HG02852 (cell line): ENCODE measurements around the gene EGR4.
A peak's percentile ranks its signal among the peaks of the same experiment; 100 is the strongest.

Source experiments
- ATAC-seq: cut with Tn5 transposase; IDR thresholded peaks from one replicate; pipeline ENCODE4 v1.9.1; 2021; ENCODE audit warnings: mild to moderate bottlenecking, moderate library complexity; ENCODE audit not compliant: unreplicated experiment

The EGR4 gene

DNA sequence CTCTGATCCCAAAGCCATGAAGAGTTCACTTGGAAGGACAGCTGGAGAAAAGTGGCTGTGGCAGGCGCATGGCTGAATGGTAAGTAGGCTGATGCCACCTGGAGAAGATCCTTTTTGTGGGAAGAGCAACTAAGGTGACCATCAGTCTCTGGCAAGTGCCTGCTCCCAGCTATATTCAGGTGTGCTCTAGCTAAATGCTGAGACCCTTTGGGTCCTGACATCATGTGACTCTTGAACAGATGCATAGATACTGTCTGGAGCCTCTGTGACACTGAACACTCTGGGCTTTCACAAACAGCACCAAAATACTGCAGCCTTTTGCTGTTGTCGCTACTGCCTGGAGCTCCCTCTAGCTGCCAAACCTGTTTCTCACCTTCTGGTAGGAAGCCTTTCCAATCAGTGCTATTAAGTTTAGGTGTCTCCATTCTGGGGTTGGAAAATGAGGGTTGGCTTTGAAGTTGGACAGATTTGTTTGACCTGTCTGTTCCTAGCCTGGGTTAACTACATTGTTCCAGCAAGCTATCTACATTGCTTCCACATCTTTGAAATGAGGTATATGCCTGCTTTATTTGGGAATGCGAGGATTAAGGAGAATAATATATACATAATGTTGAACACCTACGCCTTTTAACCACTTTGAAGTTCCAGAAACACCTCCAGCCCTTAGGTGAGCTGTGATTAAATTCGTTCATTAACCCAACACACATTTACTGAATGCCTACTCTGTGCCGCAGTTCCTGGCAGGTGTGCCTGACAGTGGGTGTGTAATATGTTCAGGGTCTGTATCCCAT, 3.1 kb downstream of the EGR4 start:
- ATAC-seq: no peak

DNA sequence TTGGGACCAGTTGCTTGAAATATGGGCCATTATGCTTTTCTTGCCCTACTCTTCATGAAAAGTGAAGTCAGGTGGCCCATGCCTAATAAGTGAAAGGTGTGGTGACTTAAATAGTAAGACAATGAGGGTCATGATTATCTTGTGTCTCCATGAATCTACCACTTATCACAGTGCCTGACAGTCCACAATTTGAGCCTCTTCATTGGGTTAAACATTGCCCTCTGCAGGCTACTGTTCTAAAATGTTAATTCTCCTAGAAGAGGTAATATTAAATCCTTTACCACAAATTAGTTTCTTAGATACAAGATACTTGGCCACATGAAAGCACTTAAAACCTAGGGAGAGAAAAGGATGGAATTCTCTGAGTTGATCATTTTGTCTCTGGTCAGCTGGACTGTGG, 4.0 kb downstream of the EGR4 start:
- ATAC-seq: no peak

DNA sequence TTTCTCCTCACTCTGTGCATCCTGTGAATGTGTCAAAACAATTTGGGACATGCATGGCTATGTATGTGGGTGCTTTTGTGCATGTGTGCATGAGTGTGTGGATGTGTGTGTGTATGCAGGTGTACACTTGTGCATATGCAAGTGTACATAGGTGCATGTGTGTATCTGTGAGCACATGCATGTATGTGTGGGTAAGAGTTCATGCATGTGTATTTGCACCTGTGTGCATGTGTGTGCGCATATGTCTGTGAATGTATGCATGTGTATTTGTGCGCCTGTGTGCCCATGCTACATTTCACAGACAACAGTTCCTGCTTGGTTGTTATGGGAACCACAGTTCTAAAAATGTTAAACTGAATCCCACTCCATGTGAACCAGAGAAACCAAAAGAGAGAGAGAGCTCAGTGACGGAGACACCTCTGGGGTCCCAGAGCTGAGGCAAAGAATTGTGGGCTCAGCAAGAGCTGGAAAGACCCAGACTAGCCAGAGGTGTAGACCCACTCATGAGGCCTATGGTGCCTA, 7.2 kb downstream of the EGR4 start:
- ATAC-seq: no peak

DNA sequence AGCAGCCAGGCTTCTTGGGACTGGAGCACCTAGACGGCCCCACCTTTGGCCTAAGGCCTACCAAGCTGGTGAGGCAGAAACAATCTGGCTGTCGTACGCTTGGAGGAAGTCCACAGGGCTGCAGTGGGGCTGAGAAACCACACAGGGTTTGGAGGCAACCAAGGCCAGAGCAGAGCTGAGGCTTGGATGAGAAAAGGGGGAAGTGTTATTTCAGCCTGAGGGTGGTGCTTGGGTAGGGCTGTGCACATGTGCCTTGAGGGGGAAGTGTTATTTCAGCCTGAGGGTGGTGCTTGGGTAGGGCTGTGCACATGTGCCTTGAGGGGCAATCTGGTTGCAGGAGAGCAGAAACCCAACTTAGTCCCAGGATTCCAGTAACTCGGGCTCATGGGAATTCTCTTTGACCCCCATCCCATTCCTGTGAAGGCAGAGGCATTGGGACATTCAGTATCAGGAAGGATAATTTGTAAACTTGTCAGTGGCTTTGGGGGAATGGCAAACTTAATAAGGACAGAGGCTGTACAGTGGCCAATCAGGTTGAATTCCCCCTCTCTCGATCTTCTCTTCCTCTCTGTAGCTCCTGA, 8.1 kb downstream of the EGR4 start:
- ATAC-seq: peak; percentile 49

DNA sequence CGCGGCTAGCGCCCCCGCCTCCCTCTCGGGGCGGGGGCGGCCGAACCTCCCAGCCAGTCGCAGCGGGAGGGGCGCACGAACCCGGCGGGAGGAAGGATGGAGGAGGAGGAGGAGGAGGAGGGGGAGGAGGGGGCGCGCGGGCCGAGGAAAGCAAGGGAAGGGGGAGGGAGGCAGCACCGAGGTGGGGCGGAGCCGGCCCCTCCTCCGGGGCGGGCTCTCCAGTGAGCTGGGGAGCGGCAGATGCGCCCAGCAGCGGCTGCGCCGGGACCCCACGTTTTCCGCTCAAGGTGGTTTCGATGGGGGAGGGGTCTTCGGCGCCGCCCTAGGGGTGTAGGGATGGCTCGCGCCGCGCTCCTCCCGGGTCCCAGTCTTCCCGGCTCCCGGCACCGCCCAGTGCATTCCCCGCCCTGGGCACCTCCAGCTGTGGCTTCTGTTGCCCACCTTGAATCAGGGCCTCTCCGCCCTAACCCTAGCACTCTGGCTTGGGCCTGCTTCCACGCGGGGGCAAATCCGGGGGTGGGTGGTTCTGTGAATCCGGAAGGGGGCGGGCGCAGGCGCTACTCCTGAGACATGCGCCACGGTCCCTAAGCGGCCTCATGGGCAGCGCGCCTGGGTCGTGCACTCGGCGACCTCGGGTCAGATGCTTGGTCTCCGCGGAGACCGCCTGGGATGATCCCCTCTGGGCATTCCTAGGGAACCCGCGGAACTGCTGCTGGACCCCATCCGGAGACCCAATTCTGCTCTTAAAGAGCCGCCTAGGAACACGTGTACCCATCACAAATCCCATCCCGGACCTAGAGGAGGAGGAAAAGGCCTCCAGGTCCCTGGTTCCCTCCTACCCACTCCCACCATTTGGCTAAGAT, 8.8 kb downstream of the EGR4 start, which contains the start of gene FBXO41:
Gene FBXO41, minus strand, starts transcription at position 183 of the 863 bp plus-strand sequence. CDS start 14,848 bp downstream, outside the sequence.
- ATAC-seq: peak; percentile 75

DNA sequence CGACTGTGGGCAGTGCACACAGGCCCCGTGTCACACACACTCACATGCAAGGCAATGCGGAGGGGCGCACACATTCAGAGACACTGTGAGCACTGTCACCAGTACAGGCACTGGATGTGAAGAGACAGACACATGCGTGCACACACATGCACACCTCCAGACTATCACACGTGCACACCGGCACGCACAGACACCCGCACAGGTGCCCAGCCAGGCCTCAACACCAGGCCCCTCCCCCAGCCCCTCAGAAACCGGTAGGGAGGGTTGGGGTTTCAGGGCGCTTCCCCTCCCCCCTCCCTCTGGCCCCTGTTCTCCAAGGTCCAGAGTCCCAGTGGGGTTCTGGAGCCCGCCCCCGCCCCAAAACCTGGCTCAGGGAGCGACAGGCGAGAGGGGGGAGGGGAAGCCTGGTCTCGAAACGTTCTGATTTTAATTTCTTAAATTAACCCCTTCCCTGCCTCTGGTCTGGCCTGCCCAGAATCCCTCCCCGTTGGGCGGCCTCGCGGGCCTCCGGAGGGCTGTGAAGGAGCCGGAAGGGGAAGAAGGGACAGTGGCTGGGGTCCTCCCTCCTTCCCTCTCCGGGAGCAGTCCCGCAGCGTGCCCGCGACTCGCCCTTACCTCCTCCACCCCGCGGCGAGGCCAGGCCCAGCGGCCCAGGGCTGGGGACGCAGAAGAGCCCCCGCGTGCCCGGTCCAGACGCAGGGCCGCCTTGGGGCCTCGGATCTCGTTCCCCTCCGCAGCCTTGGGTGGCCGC, 9.6 kb downstream of the EGR4 start:
- peak; percentile 29 for ATAC-seq

DNA sequence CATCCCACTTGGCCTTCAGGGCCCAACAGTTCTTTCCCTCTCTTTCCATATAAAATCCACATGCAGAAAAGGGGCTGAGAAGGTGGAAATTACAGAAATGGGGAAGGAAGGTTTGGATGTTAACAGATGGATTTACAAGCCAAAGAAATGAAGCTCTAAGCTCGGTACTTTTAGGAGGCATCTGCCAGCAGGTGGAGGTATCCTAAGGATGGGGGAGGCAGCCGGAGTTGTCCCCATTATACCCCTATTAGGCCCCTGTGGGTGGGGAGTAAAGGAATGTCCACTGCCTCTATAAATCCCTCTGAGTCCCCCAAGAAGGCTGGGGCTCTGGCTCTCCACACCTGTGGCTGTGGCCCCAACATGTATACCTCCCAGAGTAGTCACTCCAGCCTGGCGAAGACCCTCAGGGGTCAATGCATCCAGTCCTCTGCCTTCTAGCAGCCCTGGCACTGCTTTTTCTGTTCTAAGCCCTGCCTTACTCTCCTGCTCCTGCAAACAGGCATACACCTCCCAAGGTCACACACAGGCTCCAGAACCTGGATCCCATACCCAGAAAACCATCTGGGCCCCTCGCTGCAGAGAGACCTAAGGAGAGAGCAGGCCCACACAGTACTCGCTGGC, 10.3 kb downstream of the EGR4 start:
- ATAC-seq: no peak

DNA sequence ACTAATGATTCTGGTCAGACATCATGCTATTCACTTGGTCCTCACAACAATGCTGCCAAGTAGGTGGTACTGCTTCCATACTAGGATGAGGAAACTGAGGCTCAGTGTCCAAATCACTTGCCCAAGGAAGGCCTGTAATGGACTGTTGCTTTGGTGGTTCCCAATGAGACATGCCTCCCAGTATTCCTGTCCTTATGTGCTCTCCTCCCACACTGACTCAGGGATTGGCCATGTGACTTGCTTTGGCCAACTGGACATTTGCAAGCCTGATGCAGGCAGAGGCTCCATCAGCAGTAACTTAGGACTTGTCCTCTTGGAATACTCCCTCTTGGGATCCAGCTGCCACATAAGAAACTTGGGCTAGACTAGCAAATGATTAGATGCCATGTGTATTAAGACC, 12.1 kb downstream of the EGR4 start:
- no peak for ATAC-seq

DNA sequence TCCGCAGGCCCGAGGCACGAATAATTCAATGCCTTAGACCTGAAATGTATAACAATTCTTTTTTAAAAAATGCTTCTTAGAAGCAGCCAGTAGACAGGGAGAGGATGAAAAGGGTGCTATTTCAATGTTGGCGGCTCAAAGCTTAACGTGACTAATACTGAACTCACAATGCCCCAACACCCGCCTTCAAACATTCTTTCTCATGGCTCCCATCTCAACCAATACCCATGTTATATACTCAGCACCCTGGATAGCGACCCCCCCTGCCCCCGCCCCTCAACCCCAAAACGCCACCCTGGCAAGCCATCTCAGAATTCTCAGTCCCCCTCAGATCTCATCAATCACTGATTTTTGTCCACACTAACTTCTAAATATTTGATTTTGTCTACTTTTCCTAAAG, 13.5 kb downstream of the EGR4 start:
- no peak for ATAC-seq

DNA sequence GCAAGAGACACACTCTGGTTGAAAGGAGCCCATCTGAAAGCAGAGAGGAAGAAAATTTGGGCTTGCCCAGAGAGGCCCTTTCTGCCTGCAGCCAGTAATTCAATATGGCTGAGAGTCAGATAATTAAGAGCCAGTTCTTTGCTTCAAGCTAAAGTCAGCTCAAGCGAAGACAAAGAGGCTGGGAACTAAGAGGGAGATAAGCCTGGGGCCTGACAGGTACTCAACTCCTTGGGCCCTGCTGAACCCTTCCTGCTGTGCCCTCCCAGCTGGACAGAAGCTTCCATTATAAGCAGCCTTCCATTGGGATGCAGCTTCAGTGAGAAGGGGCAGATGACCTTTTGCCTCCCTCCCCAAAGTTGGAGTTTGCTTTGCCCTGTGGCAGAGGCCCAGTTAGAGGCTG, 21.1 kb downstream of the EGR4 start:
- ATAC-seq: no peak

DNA sequence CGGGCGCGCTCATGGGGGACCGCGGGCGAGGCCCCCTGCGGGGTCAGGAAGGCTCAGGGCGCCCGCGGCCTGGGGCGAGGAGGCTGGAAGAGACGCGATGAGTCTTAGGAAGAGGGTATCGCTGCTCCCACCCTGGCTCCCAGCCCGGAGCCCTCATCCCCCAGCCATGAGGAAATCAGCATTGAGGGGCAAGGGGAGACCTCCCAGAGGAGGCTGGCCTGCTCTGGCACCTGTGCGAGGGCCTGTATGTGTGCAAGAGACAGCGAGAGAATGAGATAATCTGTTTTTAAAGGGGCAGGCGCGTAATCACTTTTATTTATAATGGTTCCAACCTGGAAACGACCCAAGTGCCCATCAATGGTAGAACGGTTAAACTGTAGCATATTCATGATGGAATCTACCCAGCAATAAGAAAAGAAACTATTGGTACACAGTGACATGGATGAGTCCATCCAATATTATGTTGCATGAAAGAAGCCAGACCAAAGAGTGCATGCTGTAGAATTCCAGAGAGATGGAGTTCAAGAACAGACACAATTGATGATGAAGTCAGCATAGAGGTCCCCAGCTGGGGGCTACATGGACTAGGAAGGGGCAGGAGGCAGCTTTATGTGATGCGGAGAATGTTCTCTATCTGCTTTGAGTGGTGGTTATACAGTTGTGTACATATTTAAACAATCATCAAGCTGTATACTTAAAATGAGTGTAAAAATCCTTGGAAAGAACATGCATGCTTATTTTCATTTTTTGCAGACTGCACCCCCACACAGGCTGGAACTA, 23.5 kb downstream of the EGR4 start:
- ATAC-seq: peak; percentile 7

DNA sequence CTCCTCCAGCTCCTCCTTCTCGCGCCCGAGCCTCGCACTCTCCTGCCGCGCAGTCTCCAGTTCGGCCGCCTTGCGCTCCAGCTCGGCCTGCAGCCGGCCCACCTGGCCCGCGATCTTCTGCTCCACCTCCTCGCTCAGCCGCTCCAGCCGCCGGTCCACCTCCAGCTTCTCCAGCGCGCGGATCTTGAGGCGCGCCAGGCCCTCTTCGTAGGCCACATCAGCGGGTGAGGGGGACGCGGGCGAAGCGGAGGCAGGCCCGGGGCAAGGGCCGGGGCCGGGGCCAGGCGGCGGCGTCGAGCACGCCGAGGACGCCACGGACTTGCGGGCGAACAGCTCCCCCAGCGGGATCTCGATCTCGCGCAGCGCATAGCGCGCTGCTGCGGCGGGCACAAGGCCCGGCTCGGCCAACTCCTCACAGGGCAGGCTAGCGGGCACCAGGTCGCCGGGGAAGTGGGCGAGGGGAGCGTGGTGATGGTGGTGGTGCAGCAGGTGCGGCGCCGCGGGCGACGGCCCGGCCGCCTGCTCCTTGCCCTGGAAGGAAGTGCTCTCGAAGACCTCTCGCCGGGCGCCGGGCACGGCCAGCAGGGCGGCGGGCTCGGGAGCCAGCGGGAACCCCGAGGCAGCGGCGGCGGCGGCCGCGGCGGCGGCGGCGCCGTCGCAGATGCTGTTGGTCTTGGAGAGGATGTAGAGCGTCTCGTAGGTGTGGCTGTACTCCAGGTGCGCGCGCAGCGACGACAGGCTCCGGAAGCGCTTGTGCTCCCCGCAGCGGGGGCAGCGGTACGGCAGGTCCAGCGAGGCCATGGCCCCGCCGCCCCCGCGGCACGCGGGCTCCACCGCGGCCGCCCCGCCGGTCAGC, 24.3 kb downstream of the EGR4 start:
- ATAC-seq: peak; percentile 67

DNA sequence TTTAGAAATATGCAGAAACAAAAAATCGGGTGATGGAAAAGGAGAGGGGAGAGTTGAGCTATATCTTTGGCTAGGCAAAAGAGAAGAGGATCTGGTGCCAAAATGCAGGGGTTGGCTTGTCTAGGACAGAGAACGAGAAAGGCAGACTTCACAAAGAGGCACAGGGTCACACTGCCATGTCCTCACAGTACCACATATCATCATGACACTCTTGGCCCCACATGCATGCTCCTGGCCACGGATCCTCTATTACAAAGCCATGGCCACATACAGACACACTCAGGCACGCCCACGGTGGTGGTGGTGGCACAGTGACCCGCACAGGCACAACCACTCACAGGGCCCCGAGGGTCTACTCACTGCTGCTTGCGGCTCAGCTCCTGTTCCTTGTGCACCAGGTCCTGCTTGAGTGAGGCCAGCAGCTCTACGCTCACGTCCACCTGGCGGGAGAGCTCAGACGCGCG, 24.9 kb downstream of the EGR4 start:
- ATAC-seq: no peak

DNA sequence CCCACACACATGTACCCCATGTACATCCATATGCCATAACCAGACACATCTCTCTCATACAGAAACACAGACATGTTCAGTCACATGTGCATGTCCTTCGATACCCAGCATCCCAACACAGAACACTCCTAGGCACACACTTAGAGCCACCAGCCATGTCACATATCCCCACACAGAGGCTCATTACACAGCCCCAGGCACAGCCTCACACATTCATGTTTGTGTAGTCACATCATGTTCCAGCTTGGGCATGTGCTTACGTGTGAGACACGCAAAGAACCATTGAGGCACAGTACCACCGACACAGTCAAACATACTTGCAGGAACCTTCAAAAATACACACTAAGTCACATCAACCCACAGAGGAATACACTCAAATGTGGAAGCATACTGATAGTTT, 26.3 kb downstream of the EGR4 start:
- no peak for ATAC-seq

DNA sequence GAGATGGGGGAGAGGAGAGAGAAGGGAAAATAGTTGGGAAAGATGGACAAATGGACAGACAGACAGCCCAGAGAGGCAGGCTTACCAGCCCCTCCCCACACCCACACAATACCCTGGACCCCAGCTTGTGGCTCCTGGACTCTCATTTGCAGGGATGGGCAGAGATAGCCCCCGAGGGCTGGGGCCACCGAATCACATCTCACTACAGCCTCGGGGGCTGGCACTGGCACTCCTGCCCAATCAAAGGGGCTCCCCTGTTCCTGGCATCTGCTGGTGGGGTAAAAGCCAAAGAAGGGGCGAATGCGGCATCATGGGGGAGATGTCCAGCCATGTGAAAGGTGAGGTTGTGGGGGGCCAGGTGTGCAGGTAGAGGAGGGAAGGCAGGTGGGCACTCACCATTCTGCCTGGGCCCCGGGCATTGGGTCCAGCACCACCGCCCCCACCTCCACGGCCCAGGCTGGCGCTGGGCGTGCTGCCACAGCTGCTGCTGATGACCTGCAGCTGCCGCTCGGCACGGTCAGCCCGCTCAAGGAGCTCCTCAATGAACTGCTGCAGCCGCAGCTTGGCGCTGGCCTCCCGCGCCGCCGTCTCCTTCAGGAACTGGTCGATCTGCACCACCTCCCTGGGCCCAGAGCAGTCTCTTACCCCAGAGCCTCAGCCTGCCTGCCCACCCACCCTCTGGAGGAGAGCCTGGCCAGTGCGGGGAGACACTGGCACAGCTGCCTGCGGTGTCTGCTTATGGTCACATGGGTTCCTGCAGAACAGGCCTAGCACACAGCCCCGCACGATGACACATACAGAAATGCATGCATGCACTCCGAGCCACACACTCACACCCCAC, 27.1 kb downstream of the EGR4 start:
- ATAC-seq: no peak

DNA sequence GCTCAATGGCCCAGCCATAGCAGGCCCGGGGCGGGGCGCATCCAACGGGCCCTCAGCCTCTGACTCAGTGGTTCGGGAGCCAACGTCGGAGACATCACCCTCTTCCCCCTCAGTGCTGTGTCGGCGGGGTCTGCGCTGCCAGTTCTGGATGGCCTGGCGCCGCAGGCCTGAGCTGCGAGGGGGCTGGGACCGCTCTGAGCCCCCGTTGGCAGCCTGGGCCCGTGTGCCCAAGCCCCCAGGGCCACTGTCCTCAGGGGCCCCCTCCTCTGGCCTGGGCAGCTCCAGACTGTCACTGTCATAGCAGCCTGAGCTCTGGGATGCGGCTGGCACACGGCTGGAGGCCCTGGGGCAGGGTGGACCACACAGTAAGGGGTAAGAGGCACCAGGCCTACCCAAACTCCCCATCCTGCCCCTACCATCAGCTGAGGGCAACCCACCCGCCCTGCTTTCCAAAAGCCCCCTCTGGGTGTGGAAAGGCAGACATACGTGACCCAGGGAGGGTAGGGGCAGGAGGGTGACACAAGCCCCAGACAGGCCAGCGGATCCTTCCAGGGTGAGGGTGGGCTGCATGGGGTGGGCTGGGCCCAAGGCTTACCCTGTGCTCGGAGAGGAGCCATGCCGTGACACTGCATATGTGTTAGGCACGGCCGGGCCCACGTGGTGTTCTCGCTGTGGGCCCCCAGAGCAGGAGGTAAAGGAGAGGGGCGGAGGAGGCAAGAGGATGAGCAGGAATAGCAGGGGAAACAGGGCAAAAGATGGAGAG, 27.9 kb downstream of the EGR4 start:
- ATAC-seq: no peak

DNA sequence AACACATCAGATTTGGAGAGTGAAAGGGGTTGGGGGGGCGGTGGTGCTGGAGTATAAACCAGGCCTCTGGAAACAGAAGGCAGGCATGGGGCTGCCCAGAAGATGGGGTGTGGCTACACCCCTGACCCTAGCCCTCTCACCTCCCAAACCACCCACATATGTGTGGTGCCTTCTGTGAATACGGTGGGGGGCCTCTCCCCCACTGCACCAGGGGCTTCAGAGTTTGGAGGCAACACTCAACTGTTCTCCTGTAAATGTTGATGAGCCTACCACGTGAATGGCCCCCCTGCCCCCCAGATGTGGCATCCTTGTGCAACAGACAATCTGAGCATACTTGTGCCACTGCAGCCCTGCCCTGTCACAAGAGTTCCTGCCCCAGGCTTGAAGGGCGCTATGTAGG, 28.6 kb downstream of the EGR4 start:
- no peak for ATAC-seq
